Vagina (tissue), 2 donors: ENCODE data around the gene RALB. TPM values are rescaled to one million over a fixed set of nuclear protein-coding genes. Genes with fewer than 3 reads are reported as not detected.
A peak's percentile ranks its signal among the peaks of the same experiment; 100 is the strongest.

Experiments used
- DNase-seq, 2 donors: peaks; one replicate each; pipeline ENCODE4 v3.0.0-alpha.2; 2017; ENCODE audit errors: extremely low spot score in 2 of 2
- H3K27ac ChIP-seq: fragments of 200-600 bp; sonication (generic); one replicate; pipeline ENCODE4 v1.5.1; 2019
- H3K27me3 ChIP-seq: fragments of 200-600 bp; sonication (generic); one replicate; pipeline ENCODE4 v1.5.1; 2019
- H3K36me3 ChIP-seq, 2 donors: fragments of 200-600 bp; sonication (generic); one replicate each; pipeline ENCODE4 v1.5.1; 2017 to 2019
- H3K4me1 ChIP-seq: fragments of 200-600 bp; sonication (generic); one replicate; pipeline ENCODE4 v1.5.1; 2019
- H3K4me3 ChIP-seq, 2 donors: fragments of 200-600 bp; sonication (generic); 1 replicate in 1 of 2; 2 replicates in 1 of 2; pipeline ENCODE4 v1.5.1; 2016 to 2019
- H3K9me3 ChIP-seq: fragments of 200-600 bp; sonication (generic); one replicate; pipeline ENCODE4 v1.5.1; 2019
- POLR2A ChIP-seq, 2 donors: fragments of 450-650 bp; IDR thresholded peaks; one replicate each; pipeline ENCODE4 v1.6.1; 2017; ENCODE audit warnings: antibody characterized with exemption in 2 of 2, mild to moderate bottlenecking in 2 of 2, moderate library complexity in 2 of 2
- POLR2AphosphoS5 ChIP-seq, 2 donors: sonication (generic); formaldehyde crosslinking; IDR thresholded peaks; one replicate each; pipeline ENCODE4 v1.9.0; 2017; ENCODE audit warnings: antibody characterized with exemption in 2 of 2, mild to moderate bottlenecking in 2 of 2, low read depth in 1 of 2; ENCODE audit not compliant: insufficient read depth in 1 of 2
- intact Hi-C: fragments of 100-400 bp; cut with DNase I; formaldehyde crosslinking; loops from one replicate; pipeline ENCODE4 v1.15.1; 2023
- total RNA-seq: library from RNA; depleted of rRNA; stranded (reverse); fragments of >200 nt; gene quantifications from one replicate; pipeline ENCODE4 v1.2.3, GENCODE V29; 2016
- TF ChIP-seq, protein P1 (sequence below), 3 experiments: fragments of 450-650 bp in 2 of 3; fragments of 200-600 bp in 1 of 3; sonication (generic) in 1 of 3; IDR thresholded peaks; one replicate each; pipeline ENCODE4 v1.5.1; 2017 to 2019; ENCODE audit warnings: antibody characterized with exemption in 3 of 3, mild to moderate bottlenecking in 2 of 3, moderate library complexity in 2 of 3

RALB gene
- total RNA-seq, 1 donor from 2014 or later: 44.0 TPM

DNA sequence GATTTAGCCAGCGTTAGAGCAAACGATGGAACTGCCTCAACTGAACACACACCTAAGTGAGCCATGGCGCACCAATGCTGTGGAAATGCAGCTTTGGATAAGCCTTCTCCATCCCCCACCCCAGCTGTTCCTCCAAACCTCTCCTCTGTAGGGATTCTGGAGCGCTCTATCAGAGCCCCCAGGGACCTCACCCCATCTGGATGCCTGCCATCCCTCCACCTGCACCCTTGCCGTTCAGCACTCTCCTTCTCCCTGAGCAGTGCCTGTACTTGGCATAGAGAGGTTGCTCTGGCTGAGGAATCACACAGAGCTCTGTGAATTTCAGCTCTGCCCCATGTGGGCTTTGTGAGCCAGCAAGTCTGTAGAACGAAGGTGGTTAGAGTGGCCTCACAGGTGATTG lies 50.5 kb downstream of the RALB start:
- H3K9me3 ChIP-seq: no peaks in the 10 kb centered on the region
- no peak overlapping the region for H3K4me3 ChIP-seq
- H3K27me3 ChIP-seq: no peaks in the 10 kb centered on the region
- intact Hi-C loops: no loop called here
- H3K4me1 ChIP-seq: no peaks in the 10 kb centered on the region
- TF ChIP-seq, protein P1, sequence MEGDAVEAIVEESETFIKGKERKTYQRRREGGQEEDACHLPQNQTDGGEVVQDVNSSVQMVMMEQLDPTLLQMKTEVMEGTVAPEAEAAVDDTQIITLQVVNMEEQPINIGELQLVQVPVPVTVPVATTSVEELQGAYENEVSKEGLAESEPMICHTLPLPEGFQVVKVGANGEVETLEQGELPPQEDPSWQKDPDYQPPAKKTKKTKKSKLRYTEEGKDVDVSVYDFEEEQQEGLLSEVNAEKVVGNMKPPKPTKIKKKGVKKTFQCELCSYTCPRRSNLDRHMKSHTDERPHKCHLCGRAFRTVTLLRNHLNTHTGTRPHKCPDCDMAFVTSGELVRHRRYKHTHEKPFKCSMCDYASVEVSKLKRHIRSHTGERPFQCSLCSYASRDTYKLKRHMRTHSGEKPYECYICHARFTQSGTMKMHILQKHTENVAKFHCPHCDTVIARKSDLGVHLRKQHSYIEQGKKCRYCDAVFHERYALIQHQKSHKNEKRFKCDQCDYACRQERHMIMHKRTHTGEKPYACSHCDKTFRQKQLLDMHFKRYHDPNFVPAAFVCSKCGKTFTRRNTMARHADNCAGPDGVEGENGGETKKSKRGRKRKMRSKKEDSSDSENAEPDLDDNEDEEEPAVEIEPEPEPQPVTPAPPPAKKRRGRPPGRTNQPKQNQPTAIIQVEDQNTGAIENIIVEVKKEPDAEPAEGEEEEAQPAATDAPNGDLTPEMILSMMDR (IDR thresholded peaks at IDR 0.05): no peak
- no peak overlapping the region for H3K27ac ChIP-seq
- DNase-seq: no peak
- H3K36me3 ChIP-seq: no peaks in the 10 kb centered on the region

- Histone ChIP-seq H3K36me3 (no peaks in the 10 kb centered on the region), H3K4me1 (no peaks in the 10 kb centered on the region), H3K9me3 (no peaks in the 10 kb centered on the region), H3K27ac (no peak overlapping the region), H3K4me3 (no peak overlapping the region), H3K27me3 (no peaks in the 10 kb centered on the region)
- DNase-seq: no peak
- intact Hi-C loops: no loop called here
- TF ChIP-seq POLR2AphosphoS5 (IDR thresholded peaks at IDR 0.05; ENCODE audit: insufficient read depth in 1 of 2, low read depth in 1 of 2) (no peak), POLR2A (IDR thresholded peaks at IDR 0.05) (no peak)
- TF ChIP-seq, protein P1 (IDR thresholded peaks at IDR 0.05): no peak
Observed at GRCh38 chr2:120305296-120305695, 52.6 kb downstream of the RALB start.

GRCh38 chr2:120305937-120306490 lies 53.4 kb downstream of the RALB start:
- TF ChIP-seq, protein P1 (IDR thresholded peaks at IDR 0.05): no peak
- TF ChIP-seq POLR2AphosphoS5 (IDR thresholded peaks at IDR 0.05; ENCODE audit: insufficient read depth in 1 of 2, low read depth in 1 of 2) (no peak), POLR2A (IDR thresholded peaks at IDR 0.05) (no peak)
- Histone ChIP-seq H3K9me3 (no peaks in the 10 kb centered on the region), H3K4me3 (no peak overlapping the region), H3K27ac (no peak overlapping the region), H3K4me1 (no peaks in the 10 kb centered on the region), H3K36me3 (no peaks in the 10 kb centered on the region), H3K27me3 (no peaks in the 10 kb centered on the region)
- intact Hi-C loops: no loop called here
- no peak for DNase-seq

DNA sequence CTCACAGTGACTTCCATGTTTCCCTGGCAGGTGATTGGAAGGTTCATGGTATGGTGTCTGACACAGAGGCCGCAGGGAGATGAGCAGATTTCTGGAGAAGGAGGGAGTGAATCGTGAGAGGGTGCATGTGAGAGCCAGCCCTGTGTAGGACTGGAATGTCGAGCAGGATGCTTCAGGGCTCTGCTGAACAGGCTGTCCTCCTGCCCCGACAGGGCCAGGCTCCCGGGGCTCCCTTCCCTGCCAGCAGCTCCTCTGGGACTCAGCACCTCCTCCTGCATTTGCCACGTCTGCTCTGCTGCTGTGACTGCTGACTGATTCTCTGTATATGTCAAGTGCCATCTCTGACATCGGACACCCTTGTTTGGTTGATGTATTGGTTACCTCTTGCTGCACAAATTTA lies 54.8 kb downstream of the RALB start:
- Histone ChIP-seq H3K4me3 (no peak overlapping the region), H3K4me1 (peaks cover 3% of the 10 kb centered on the region), H3K27ac (no peak overlapping the region), H3K27me3 (no peaks in the 10 kb centered on the region), H3K9me3 (no peaks in the 10 kb centered on the region), H3K36me3 (no peaks in the 10 kb centered on the region)
- intact Hi-C loops: no loop called here
- no peak for DNase-seq
- TF ChIP-seq, protein P1 (IDR thresholded peaks at IDR 0.05): no peak
- TF ChIP-seq POLR2A (IDR thresholded peaks at IDR 0.05) (no peak), POLR2AphosphoS5 (IDR thresholded peaks at IDR 0.05; ENCODE audit: insufficient read depth in 1 of 2, low read depth in 1 of 2) (no peak)

DNA sequence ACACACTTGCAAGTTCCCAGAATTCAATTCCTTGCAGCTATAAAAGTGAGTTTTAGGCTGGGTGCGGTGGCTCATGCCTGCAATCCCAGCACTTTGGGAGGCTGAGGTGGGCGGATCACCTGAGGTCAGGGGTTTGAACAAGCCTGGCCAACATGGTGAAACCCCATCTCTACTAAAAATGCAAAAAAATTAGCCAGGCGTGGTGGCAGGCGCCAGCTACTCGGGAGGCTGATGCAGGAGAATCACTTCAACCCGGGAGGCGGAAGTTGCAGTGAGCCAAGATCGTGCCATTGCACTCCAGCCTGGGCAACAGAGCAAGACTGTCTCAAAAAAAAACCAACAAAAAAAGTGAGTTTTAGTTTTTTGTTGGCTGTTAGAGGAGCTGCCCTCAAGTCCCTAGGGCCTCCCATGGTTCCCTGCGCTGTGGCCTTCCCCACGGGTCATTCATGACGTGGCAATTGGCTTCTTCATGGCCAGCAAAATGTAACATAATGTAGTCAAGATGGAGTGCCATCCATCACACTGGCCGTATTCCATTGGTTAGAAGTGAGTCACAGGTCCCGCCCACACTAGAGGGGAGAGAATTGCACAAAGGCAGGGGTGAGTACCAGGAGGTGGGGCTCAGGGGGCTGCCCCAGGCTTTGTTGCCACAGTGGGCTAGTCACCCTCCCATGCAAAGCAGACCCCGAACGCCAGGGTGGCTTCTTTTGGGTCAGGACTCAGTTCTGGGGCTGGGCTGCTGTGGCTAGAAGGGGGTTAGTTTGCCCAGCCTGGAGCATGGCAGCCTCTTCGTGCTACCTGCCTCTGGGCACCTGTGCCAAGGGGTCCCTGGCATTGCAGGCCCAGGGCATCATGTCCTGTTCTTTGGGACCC lies 55.6 kb downstream of the RALB start:
- H3K27ac ChIP-seq: no peak overlapping the region
- H3K4me1 ChIP-seq: peaks cover 10% of the 10 kb centered on the region
- TF ChIP-seq POLR2AphosphoS5 (IDR thresholded peaks at IDR 0.05; ENCODE audit: insufficient read depth in 1 of 2, low read depth in 1 of 2) (no peak), POLR2A (IDR thresholded peaks at IDR 0.05) (no peak)
- TF ChIP-seq, protein P1 (IDR thresholded peaks at IDR 0.05): no peak
- H3K36me3 ChIP-seq: no peaks in the 10 kb centered on the region
- H3K27me3 ChIP-seq: no peaks in the 10 kb centered on the region
- peak in 1 of 2 donors; percentile 64 for DNase-seq
- intact Hi-C loops: no loop called here
- no peak overlapping the region for H3K4me3 ChIP-seq
- H3K9me3 ChIP-seq: no peaks in the 10 kb centered on the region
